GM23338 (cell line): ENCODE results near the gene GPR39. TPM values are rescaled to one million over a fixed set of nuclear protein-coding genes. Genes with fewer than 3 reads are reported as not detected.

ENCODE experiments used
- ATAC-seq: fragments of 200-7000 bp; cut with Tn5 transposase; 3 replicates; pipeline ENCODE4 v1.9.1; 2020
- DNase-seq: peaks from one replicate; pipeline ENCODE4 v3.0.0-alpha.2; 2015; ENCODE audit warnings: low spot score
- H2AFZ ChIP-seq: fragments of 200-600 bp; sonication (generic); 2 replicates; pipeline ENCODE4 v1.8.0; 2016; ENCODE audit warnings: antibody characterized with exemption, mild to moderate bottlenecking, moderate library complexity
- H3F3A ChIP-seq: fragments of 200-600 bp; sonication (generic); replicated peaks from 2 replicates; pipeline ENCODE4 v1.8.0; 2017; ENCODE audit warnings: antibody characterized with exemption, mixed run types, low read depth
- H3K27ac ChIP-seq: fragments of 200-600 bp; sonication (generic); 2 replicates; pipeline ENCODE4 v1.6.1; 2016; ENCODE audit warnings: low read depth
- H3K27me3 ChIP-seq: fragments of 200-600 bp; sonication (generic); 2 replicates; pipeline ENCODE4 v1.8.0; 2016; ENCODE audit warnings: mild to moderate bottlenecking, mixed run types, moderate library complexity; ENCODE audit not compliant: insufficient read depth
- H3K36me3 ChIP-seq: fragments of 200-600 bp; sonication (generic); 2 replicates; pipeline ENCODE4 v1.8.0; 2016; ENCODE audit warnings: mild to moderate bottlenecking; ENCODE audit not compliant: insufficient read depth
- H3K4me1 ChIP-seq: fragments of 200-600 bp; sonication (generic); 2 replicates; pipeline ENCODE4 v1.8.0; 2016; ENCODE audit warnings: mild to moderate bottlenecking, moderate library complexity; ENCODE audit not compliant: insufficient read depth
- H3K4me2 ChIP-seq: fragments of 200-600 bp; sonication (generic); 2 replicates; pipeline ENCODE4 v1.7.1; 2017; ENCODE audit warnings: mixed run types
- H3K4me3 ChIP-seq: fragments of 200-600 bp; sonication (generic); 2 replicates; pipeline ENCODE4 v1.6.1; 2016; ENCODE audit warnings: mixed run types
- H3K79me2 ChIP-seq: fragments of 200-600 bp; sonication (generic); replicated peaks from 2 replicates; pipeline ENCODE4 v1.8.0; 2017; ENCODE audit warnings: mild to moderate bottlenecking; ENCODE audit not compliant: insufficient read depth
- H3K9me2 ChIP-seq: fragments of 200-600 bp; sonication (generic); 2 replicates; pipeline ENCODE4 v1.8.0; 2017; ENCODE audit not compliant: insufficient read depth
- H4K20me1 ChIP-seq: fragments of 200-600 bp; sonication (generic); replicated peaks from 2 replicates; pipeline ENCODE4 v1.8.0; 2017; ENCODE audit warnings: mild to moderate bottlenecking; ENCODE audit not compliant: insufficient read depth
- H3K27ac Mint-ChIP-seq: 2 replicates; pipeline ENCODE4 v1.8.0; 2020; ENCODE audit warnings: inconsistent platforms, mild to moderate bottlenecking, moderate library complexity, mixed read lengths
- H3K27me3 Mint-ChIP-seq: 3 replicates; pipeline ENCODE4 v1.8.0; 2022; ENCODE audit warnings: low read depth, mild to moderate bottlenecking, moderate library complexity, mixed read lengths, inconsistent platforms; ENCODE audit not compliant: insufficient read depth, poor library complexity
- H3K36me3 Mint-ChIP-seq: 3 replicates; pipeline ENCODE4 v1.8.0; 2021; ENCODE audit warnings: low read depth, mild to moderate bottlenecking, inconsistent platforms, moderate library complexity, mixed read lengths
- H3K4me1 Mint-ChIP-seq: 3 replicates; pipeline ENCODE4 v1.8.0; 2020; ENCODE audit warnings: mild to moderate bottlenecking, inconsistent platforms, mixed read lengths
- H3K4me3 Mint-ChIP-seq: 3 replicates; pipeline ENCODE4 v1.8.0; 2021; ENCODE audit warnings: moderate library complexity, mild to moderate bottlenecking, inconsistent platforms, mixed read lengths
- H3K9me3 Mint-ChIP-seq: 3 replicates; pipeline ENCODE4 v1.8.0; 2020; ENCODE audit warnings: moderate library complexity, mild to moderate bottlenecking, inconsistent platforms, mixed read lengths
- EZH2 ChIP-seq: fragments of 200-600 bp; sonication (generic); IDR thresholded peaks from one replicate; pipeline ENCODE4 v1.8.0; 2017; ENCODE audit warnings: antibody characterized with exemption, mild to moderate bottlenecking, low read depth; ENCODE audit not compliant: unreplicated experiment
- EZH2phosphoT487 ChIP-seq: fragments of 200-600 bp; sonication (generic); IDR thresholded peaks from one replicate; pipeline ENCODE4 v1.8.1; 2018; ENCODE audit warnings: antibody characterized with exemption; ENCODE audit not compliant: unreplicated experiment
- JUNB ChIP-seq: IDR thresholded peaks from one replicate; pipeline ENCODE4 v1.6.1; 2016; ENCODE audit warnings: antibody characterized with exemption; ENCODE audit not compliant: unreplicated experiment
- NANOG ChIP-seq: IDR thresholded peaks from 2 replicates; pipeline ENCODE4 v1.6.1; 2016; ENCODE audit warnings: antibody characterized with exemption, borderline replicate concordance
- POLR2AphosphoS5 ChIP-seq: IDR thresholded peaks from 2 replicates; pipeline ENCODE4 v1.6.1; 2016; ENCODE audit warnings: antibody characterized with exemption, low read depth
- STAT1 ChIP-seq: IDR thresholded peaks from one replicate; pipeline ENCODE4 v1.6.1; 2016; ENCODE audit warnings: antibody characterized with exemption; ENCODE audit not compliant: unreplicated experiment
- ZNF114 ChIP-seq: fragments of 250-450 bp; sonication (Bioruptor Pico); IDR thresholded peaks from 2 replicates; pipeline ENCODE4 v1.5.0; 2020; ENCODE audit warnings: mild to moderate bottlenecking, moderate library complexity
- ZNF331 ChIP-seq: fragments of 250-450 bp; sonication (Bioruptor Pico); IDR thresholded peaks from 2 replicates; pipeline ENCODE4 v1.5.0; 2020; ENCODE audit warnings: low read depth, mild to moderate bottlenecking, moderate library complexity
- polyA plus RNA-seq: library from polyadenylated mRNA; unstranded; fragments of >200 nt; fragmentation: Nextera tagmentation; extraction: Ambion mirVana; gene quantifications from 2 replicates; pipeline ENCODE4 v1.2.1, GENCODE V29; 2016
- total RNA-seq: library from RNA; depleted of rRNA; stranded (reverse); fragments of >200 nt; shearing (Covaris generic); gene quantifications from 2 replicates; pipeline ENCODE4 v1.2.3, GENCODE V29; 2014
- TF ChIP-seq, protein P1 (sequence below): fragments of 250-450 bp; sonication (Bioruptor Pico); IDR thresholded peaks from 2 replicates; pipeline ENCODE4 v1.5.0; 2020; ENCODE audit warnings: mild to moderate bottlenecking, moderate library complexity
- TF ChIP-seq, protein P2 (sequence below): IDR thresholded peaks from 2 replicates; pipeline ENCODE4 v1.6.1; 2016; ENCODE audit warnings: antibody characterized with exemption

GPR39 gene
- total and polyA plus RNA-seq, 2 experiments from 2014 or later, result 0.55 to 1.9 TPM

DNA sequence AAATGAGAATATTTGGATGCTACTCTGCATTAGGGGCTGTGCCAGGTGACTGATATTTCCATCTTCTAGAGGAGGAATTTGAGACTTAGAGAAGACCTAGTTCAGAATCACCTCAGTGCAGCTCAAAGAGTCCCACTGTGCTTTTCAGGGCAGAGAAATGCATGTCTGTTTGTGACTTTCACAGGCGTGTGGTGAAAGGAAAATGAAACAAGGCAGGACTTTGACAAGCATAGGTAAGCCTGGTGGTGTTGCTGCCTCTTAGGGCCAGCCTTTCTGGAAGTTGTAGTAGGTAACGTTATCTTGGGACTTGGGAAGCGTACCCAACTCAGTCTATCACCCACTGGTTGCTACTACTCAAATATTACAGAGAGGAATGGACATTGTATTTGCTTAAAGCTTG, 2.6 kb downstream of the GPR39 start (continued):
- TF ChIP-seq POLR2AphosphoS5 (no peak), ZNF114 (CRISPR knock-in tag) (no peak)
- TF ChIP-seq, protein P1, sequence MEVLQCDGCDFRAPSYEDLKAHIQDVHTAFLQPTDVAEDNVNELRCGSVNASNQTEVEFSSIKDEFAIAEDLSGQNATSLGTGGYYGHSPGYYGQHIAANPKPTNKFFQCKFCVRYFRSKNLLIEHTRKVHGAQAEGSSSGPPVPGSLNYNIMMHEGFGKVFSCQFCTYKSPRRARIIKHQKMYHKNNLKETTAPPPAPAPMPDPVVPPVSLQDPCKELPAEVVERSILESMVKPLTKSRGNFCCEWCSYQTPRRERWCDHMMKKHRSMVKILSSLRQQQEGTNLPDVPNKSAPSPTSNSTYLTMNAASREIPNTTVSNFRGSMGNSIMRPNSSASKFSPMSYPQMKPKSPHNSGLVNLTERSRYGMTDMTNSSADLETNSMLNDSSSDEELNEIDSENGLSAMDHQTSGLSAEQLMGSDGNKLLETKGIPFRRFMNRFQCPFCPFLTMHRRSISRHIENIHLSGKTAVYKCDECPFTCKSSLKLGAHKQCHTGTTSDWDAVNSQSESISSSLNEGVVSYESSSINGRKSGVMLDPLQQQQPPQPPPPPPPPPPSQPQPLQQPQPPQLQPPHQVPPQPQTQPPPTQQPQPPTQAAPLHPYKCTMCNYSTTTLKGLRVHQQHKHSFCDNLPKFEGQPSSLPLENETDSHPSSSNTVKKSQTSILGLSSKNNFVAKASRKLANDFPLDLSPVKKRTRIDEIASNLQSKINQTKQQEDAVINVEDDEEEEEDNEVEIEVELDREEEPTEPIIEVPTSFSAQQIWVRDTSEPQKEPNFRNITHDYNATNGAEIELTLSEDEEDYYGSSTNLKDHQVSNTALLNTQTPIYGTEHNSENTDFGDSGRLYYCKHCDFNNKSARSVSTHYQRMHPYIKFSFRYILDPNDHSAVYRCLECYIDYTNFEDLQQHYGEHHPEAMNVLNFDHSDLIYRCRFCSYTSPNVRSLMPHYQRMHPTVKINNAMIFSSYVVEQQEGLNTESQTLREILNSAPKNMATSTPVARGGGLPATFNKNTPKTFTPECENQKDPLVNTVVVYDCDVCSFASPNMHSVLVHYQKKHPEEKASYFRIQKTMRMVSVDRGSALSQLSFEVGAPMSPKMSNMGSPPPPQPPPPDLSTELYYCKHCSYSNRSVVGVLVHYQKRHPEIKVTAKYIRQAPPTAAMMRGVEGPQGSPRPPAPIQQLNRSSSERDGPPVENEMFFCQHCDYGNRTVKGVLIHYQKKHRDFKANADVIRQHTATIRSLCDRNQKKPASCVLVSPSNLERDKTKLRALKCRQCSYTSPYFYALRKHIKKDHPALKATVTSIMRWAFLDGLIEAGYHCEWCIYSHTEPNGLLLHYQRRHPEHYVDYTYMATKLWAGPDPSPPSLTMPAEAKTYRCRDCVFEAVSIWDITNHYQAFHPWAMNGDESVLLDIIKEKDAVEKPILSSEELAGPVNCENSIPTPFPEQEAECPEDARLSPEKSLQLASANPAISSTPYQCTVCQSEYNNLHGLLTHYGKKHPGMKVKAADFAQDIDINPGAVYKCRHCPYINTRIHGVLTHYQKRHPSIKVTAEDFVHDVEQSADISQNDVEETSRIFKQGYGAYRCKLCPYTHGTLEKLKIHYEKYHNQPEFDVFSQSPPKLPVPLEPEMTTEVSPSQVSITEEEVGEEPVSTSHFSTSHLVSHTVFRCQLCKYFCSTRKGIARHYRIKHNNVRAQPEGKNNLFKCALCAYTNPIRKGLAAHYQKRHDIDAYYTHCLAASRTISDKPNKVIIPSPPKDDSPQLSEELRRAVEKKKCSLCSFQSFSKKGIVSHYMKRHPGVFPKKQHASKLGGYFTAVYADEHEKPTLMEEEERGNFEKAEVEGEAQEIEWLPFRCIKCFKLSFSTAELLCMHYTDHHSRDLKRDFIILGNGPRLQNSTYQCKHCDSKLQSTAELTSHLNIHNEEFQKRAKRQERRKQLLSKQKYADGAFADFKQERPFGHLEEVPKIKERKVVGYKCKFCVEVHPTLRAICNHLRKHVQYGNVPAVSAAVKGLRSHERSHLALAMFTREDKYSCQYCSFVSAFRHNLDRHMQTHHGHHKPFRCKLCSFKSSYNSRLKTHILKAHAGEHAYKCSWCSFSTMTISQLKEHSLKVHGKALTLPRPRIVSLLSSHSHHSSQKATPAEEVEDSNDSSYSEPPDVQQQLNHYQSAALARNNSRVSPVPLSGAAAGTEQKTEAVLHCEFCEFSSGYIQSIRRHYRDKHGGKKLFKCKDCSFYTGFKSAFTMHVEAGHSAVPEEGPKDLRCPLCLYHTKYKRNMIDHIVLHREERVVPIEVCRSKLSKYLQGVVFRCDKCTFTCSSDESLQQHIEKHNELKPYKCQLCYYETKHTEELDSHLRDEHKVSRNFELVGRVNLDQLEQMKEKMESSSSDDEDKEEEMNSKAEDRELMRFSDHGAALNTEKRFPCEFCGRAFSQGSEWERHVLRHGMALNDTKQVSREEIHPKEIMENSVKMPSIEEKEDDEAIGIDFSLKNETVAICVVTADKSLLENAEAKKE (CRISPR knock-in tag), result no peak

DNA sequence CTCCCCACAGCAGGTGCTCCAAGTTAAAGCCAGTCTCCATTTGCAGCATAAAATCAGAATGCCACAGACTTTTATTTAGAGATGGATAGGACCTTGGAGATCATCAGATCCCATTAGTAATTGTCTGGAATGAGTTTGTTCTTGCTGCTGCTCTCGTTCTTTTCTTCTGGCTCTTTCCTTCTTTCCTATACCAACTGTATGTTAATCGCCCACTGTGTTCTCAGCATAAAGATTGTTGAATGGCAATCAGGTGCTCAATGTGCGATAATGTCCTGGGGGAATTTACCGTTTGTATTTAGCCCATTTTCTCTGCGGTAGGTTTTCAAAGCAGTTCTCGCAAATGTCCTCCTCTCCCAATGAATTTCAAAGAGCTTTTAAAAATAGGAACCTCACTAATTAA, 3.3 kb downstream of the GPR39 start:
- Histone ChIP-seq H4K20me1 (no peaks in the 10 kb centered on the region), H3K36me3 (no peaks in the 10 kb centered on the region), H3K79me2 (no peaks in the 10 kb centered on the region), H3K4me3 (no peak overlapping the region), H3K27me3 (peaks cover 25% of the 10 kb centered on the region), H2AFZ (no peak overlapping the region), H3K9me2 (0 out of 2 replicates have a peak, but pooled peaks cover 4% of the 10 kb centered on the region), H3K4me1 (peaks cover 7% of the 10 kb centered on the region), H3K4me2 (no peak overlapping the region), H3F3A (no peaks in the 10 kb centered on the region), H3K27ac (no peak overlapping the region)
- H3K27ac Mint-ChIP-seq, result no peak overlapping the region
- no peak for DNase-seq
- no peak for ATAC-seq
- H3K9me3 Mint-ChIP-seq, result no peaks in the 10 kb centered on the region
- no peak for TF ChIP-seq POLR2AphosphoS5
- no peak for TF ChIP-seq EZH2
- no peak for TF ChIP-seq ZNF331 (CRISPR knock-in tag)
- TF ChIP-seq STAT1, result no peak
- TF ChIP-seq, protein P2, sequence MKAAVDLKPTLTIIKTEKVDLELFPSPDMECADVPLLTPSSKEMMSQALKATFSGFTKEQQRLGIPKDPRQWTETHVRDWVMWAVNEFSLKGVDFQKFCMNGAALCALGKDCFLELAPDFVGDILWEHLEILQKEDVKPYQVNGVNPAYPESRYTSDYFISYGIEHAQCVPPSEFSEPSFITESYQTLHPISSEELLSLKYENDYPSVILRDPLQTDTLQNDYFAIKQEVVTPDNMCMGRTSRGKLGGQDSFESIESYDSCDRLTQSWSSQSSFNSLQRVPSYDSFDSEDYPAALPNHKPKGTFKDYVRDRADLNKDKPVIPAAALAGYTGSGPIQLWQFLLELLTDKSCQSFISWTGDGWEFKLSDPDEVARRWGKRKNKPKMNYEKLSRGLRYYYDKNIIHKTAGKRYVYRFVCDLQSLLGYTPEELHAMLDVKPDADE, result no peak
- no peak for TF ChIP-seq JUNB
- no peak for TF ChIP-seq EZH2phosphoT487
- TF ChIP-seq NANOG, result no peak
- TF ChIP-seq, protein P1 (CRISPR knock-in tag), result no peak
- H3K27me3 Mint-ChIP-seq, result peaks cover 19% of the 10 kb centered on the region
- peaks cover 31% of the 10 kb centered on the region for H3K4me1 Mint-ChIP-seq
- no peak overlapping the region for H3K4me3 Mint-ChIP-seq
- H3K36me3 Mint-ChIP-seq, result no peaks in the 10 kb centered on the region
